OCI-LY1 (cell line): ENCODE measurements around the gene EPHA1.

Experiments used
- EZH2 ChIP-seq: fragments of 200-600 bp; sonication (generic), shearing (Covaris generic); IDR thresholded peaks from 2 replicates; pipeline ENCODE4 v1.8.0; 2017; ENCODE audit warnings: borderline replicate concordance, mixed run types, mild to moderate bottlenecking, antibody characterized with exemption, low read length, moderate library complexity, mixed read lengths
- TF ChIP-seq, protein P1 (sequence below): fragments of 200-600 bp; sonication (generic), shearing (Covaris generic); IDR thresholded peaks from 2 replicates; pipeline ENCODE4 v1.5.1; 2017; ENCODE audit warnings: mild to moderate bottlenecking, antibody characterized with exemption, low read length, moderate library complexity, mixed read lengths

DNA sequence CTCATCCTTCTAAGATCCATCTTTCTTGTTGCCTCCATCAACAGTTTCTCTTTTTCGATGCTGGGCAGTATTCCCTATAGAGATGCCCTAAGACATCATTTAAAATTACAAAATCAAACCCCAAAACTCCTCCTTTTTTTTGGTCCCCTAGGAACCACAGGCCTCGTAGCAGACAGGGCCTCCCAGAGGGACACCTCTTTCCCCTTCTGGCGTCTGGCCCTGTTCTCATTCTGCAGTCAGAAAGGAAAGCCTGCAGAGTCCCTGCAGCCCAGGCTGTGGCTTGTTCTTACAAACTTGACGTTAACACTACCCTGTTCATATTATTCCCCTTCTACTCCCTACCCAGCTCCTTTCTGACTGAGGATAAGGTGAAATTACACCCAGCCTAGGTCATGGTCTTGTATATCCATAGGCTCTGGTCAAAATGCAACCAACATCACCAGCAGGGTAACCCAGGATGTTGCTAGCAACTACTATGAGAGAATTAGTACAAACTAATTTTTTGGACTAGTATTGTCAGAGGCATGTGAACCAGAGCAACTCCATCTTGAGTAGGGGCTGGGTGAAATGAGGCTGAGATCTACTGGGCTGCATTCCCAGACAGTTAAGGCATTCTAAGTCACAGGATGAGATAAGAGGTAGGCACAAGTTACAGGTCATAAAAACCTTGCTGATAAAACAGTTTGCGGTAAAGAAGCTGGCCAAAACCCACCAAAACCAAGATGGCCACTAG lies 3.5 kb upstream of the EPHA1 start:
- TF ChIP-seq, protein P1, sequence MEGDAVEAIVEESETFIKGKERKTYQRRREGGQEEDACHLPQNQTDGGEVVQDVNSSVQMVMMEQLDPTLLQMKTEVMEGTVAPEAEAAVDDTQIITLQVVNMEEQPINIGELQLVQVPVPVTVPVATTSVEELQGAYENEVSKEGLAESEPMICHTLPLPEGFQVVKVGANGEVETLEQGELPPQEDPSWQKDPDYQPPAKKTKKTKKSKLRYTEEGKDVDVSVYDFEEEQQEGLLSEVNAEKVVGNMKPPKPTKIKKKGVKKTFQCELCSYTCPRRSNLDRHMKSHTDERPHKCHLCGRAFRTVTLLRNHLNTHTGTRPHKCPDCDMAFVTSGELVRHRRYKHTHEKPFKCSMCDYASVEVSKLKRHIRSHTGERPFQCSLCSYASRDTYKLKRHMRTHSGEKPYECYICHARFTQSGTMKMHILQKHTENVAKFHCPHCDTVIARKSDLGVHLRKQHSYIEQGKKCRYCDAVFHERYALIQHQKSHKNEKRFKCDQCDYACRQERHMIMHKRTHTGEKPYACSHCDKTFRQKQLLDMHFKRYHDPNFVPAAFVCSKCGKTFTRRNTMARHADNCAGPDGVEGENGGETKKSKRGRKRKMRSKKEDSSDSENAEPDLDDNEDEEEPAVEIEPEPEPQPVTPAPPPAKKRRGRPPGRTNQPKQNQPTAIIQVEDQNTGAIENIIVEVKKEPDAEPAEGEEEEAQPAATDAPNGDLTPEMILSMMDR = no peak
- TF ChIP-seq EZH2 = no peak
